HCT116 (cell line): ENCODE measurements around the gene SLC19A1. TPM values are rescaled to one million over a fixed set of nuclear protein-coding genes. Genes with fewer than 3 reads are reported as not detected.

Experiments used
- ATAC-seq: fragments of 200-7000 bp; cut with Tn5 transposase; 2 replicates; pipeline ENCODE4 v1.9.1; 2020; ENCODE audit warnings: mild to moderate bottlenecking, moderate library complexity
- BruUV-seq: library from RNA; stranded (reverse); fragments of 400-500 nt; replicated peaks from 2 replicates; lab custom pipeline; 2021; lab: Mats Ljungman, UMichigan
- CTCF ChIA-PET: fragments of 300-600 bp; sonication (Branson Sonifier 250); formaldehyde crosslinking; loops from one replicate; lab custom pipeline; 2021; ENCODE audit warnings: antibody characterized with exemption; lab: Charles Lee
- POLR2A ChIA-PET: fragments of 300-600, 350-600 bp; sonication (Branson Sonifier 250); formaldehyde crosslinking; loops from one replicate; lab custom pipeline; 2021; ENCODE audit warnings: antibody characterized with exemption; lab: Charles Lee
- RAD21 ChIA-PET, 2 experiments: fragments of 300-600 bp; sonication (Branson Sonifier 250); formaldehyde crosslinking; loops; one replicate each; lab custom pipeline; 2023; ENCODE audit warnings: low total read pairs in 2 of 2; ENCODE audit not compliant: uncharacterized antibody in 2 of 2, unreplicated experiment in 2 of 2, low non-redundant PET in 1 of 2; lab: Charles Lee
- DNase-seq: peaks from one replicate; pipeline ENCODE4 v3.0.0-alpha.2; 2010; ENCODE audit warnings: low read depth, low spot score
- H2AFZ ChIP-seq: fragments of 200-600 bp; shearing (Covaris generic), sonication (generic); 2 replicates; pipeline ENCODE4 v1.6.1; 2017; ENCODE audit warnings: low read depth, mixed run types, mixed read lengths, antibody characterized with exemption, low read length; ENCODE audit not compliant: poor library complexity, severe bottlenecking
- H3K27ac ChIP-seq: 2 replicates; pipeline ENCODE4 v1.5.1; 2012; ENCODE audit warnings: low read depth, low read length
- H3K27me3 ChIP-seq: fragments of 200-600 bp; sonication (generic); 2 replicates; pipeline ENCODE4 v1.6.1; 2016; ENCODE audit warnings: mixed run types, low read length, mixed read lengths; ENCODE audit not compliant: insufficient read depth
- H3K36me3 ChIP-seq, 2 experiments: fragments of 200-500 bp in 1 of 2; fragments of 200-600 bp in 1 of 2; sonication (Bioruptor generic) in 1 of 2; sonication (generic) in 1 of 2; 2 replicates each; pipeline versions ENCODE4 v1.5.1 to v1.6.1; 2014 to 2016; ENCODE audit warnings: low read length in 2 of 2, inconsistent platforms in 1 of 2, mixed read lengths in 1 of 2, mixed run types in 1 of 2; ENCODE audit not compliant: insufficient read depth in 2 of 2, control insufficient read depth in 1 of 2
- H3K4me1 ChIP-seq, 2 experiments: fragments of 200-600 bp in 1 of 2; sonication (generic) in 1 of 2; 2 replicates each; pipeline versions ENCODE4 v1.5.1 to v1.6.1; 2012 to 2017; ENCODE audit warnings: low read length in 2 of 2, inconsistent platforms in 1 of 2, mild to moderate bottlenecking in 1 of 2, mixed read lengths in 1 of 2, mixed run types in 1 of 2, moderate library complexity in 1 of 2; ENCODE audit not compliant: insufficient read depth in 2 of 2, control insufficient read depth in 1 of 2
- H3K4me2 ChIP-seq: fragments of 200-600 bp; sonication (generic); 2 replicates; pipeline ENCODE4 v1.6.1; 2017; ENCODE audit warnings: mixed run types, low read length, mixed read lengths
- H3K4me3 ChIP-seq, 2 experiments: fragments of 200-600 bp in 1 of 2; sonication (generic) in 1 of 2; replicated peaks in 1 of 2; 2 replicates each; pipeline ENCODE4 v1.5.1; 2011 to 2016; ENCODE audit warnings: low read length in 2 of 2, control low read depth in 1 of 2, low read depth in 1 of 2, mild to moderate bottlenecking in 1 of 2, mixed read lengths in 1 of 2, mixed run types in 1 of 2
- H3K79me2 ChIP-seq: fragments of 200-600 bp; sonication (generic); 2 replicates; pipeline ENCODE4 v1.6.1; 2017; ENCODE audit warnings: mild to moderate bottlenecking, mixed run types, low read length, moderate library complexity, mixed read lengths; ENCODE audit not compliant: insufficient read depth
- H3K9ac ChIP-seq: fragments of 200-600 bp; sonication (generic); 2 replicates; pipeline ENCODE4 v1.6.1; 2016; ENCODE audit warnings: low read length, mixed read lengths
- H3K9me2 ChIP-seq: fragments of 200-600 bp; sonication (generic), shearing (Covaris generic); 2 replicates; pipeline ENCODE4 v1.6.1; 2017; ENCODE audit warnings: mixed run types, mild to moderate bottlenecking, moderate library complexity; ENCODE audit not compliant: insufficient read depth
- H3K9me3 ChIP-seq, 2 experiments: fragments of 200-500 bp in 1 of 2; fragments of 200-600 bp in 1 of 2; sonication (Bioruptor generic) in 1 of 2; sonication (generic) in 1 of 2; 2 replicates each; pipeline ENCODE4 v1.6.1; 2014 to 2017; ENCODE audit warnings: low read length in 2 of 2, mixed read lengths in 2 of 2, inconsistent platforms in 1 of 2, low read depth in 1 of 2, mild to moderate bottlenecking in 1 of 2, mixed run types in 1 of 2, moderate library complexity in 1 of 2; ENCODE audit not compliant: control insufficient read depth in 1 of 2, insufficient read depth in 1 of 2
- H4K20me1 ChIP-seq: fragments of 200-600 bp; sonication (generic), shearing (Covaris generic); 2 replicates; pipeline ENCODE4 v1.6.1; 2017; ENCODE audit warnings: mixed run types, mild to moderate bottlenecking, moderate library complexity; ENCODE audit not compliant: insufficient read depth
- CEBPB ChIP-seq: IDR thresholded peaks from 2 replicates; pipeline ENCODE4 v1.6.1; 2012; ENCODE audit warnings: low read depth
- FOSL1 ChIP-seq: IDR thresholded peaks from 2 replicates; pipeline ENCODE4 v1.6.1; 2012; ENCODE audit warnings: low read depth
- POLR2AphosphoS5 ChIP-seq: IDR thresholded peaks from 2 replicates; pipeline ENCODE4 v1.6.1; 2011; ENCODE audit warnings: mild to moderate bottlenecking, low read depth, low read length, moderate library complexity
- SRF ChIP-seq: IDR thresholded peaks from 2 replicates; pipeline ENCODE4 v1.6.1; 2012; ENCODE audit warnings: low read depth
- YY1 ChIP-seq: IDR thresholded peaks from 2 replicates; pipeline ENCODE4 v1.6.1; 2011; ENCODE audit warnings: low read length, low read depth, moderate library complexity, mild to moderate bottlenecking; ENCODE audit not compliant: insufficient replicate concordance; ENCODE audit errors: extremely low read depth
- ZFX ChIP-seq: fragments of 450-650 bp; IDR thresholded peaks from 2 replicates; pipeline ENCODE4 v1.6.1; 2017
- intact Hi-C: fragments of 100-400 bp; cut with micrococcal nuclease; formaldehyde crosslinking; loops from 2 replicates; pipeline ENCODE4 v1.10.0; 2022
- total RNA-seq: library from RNA; stranded (reverse); gene quantifications from one replicate; pipeline ENCODE4 v1.2.1, GENCODE V29; 2021; ENCODE audit not compliant: unreplicated experiment
- TF ChIP-seq, protein P1 (sequence below): IDR thresholded peaks from 2 replicates; pipeline ENCODE4 v1.6.1; 2012
- TF ChIP-seq, protein P2 (sequence below): IDR thresholded peaks from 2 replicates; pipeline ENCODE4 v1.6.1; 2011; ENCODE audit warnings: mild to moderate bottlenecking, low read length, moderate library complexity; ENCODE audit not compliant: insufficient replicate concordance; ENCODE audit errors: extremely low read depth

SLC19A1 gene
- total RNA-seq, 1 experiment from 2014 or later: 50.2 TPM

DNA sequence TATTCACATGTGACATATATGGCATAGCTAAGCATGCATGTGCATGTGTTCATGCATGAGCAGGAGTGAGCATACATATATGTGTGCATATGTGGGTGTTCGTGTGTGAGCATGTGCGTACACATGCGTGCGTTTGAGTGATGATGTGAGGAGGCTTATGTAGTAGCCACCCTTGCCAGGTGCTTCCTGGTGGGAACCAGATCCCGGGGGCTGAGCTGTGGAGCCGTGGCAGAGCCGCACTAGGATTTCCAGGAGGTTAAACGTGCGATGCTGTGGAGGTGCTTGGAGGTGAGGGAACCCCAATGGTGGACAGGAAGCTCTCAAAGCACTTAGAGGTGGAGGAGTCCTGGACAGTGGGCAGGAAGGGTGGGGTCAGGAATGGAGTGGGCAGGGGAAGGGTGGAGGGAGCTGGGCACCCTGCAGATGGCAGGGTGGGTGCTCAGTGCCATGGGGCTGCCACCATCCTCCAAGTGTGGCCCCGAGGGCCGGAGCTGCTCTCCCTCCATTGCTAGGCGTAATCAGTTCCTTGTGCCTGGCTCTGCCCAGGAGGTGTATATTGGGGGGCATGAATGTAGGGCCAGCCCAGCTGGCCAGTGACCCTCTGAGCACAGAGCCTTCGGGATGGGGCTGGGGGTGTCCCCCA is 88.8 kb downstream of the SLC19A1 start:
- Histone ChIP-seq H4K20me1 (no peaks in the 10 kb centered on the region), H3K36me3 (no peaks in the 10 kb centered on the region), H3K27ac (no peak overlapping the region), H3K9me2 (no peaks in the 10 kb centered on the region), H3K4me3 (no peak overlapping the region), H3K4me1 (no peaks in the 10 kb centered on the region), H3K4me2 (no peak overlapping the region), H3K79me2 (peaks cover 21% of the 10 kb centered on the region; the same call in 1 of the 2 replicates), H3K27me3 (no peaks in the 10 kb centered on the region), H3K9me3 (peaks cover 0 to 11% of the 10 kb centered on the region in 2 experiments; a peak in 1 of 4 replicates), H3K9ac (no peak overlapping the region), H2AFZ (no peak overlapping the region)
- DNase-seq: no peak
- TF ChIP-seq CEBPB: no peak
- TF ChIP-seq ZFX: no peak
- TF ChIP-seq SRF: no peak
- TF ChIP-seq, protein P1, sequence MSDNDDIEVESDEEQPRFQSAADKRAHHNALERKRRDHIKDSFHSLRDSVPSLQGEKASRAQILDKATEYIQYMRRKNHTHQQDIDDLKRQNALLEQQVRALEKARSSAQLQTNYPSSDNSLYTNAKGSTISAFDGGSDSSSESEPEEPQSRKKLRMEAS: no peak
- no peak for TF ChIP-seq YY1
- no peak for TF ChIP-seq FOSL1
- TF ChIP-seq, protein P2, sequence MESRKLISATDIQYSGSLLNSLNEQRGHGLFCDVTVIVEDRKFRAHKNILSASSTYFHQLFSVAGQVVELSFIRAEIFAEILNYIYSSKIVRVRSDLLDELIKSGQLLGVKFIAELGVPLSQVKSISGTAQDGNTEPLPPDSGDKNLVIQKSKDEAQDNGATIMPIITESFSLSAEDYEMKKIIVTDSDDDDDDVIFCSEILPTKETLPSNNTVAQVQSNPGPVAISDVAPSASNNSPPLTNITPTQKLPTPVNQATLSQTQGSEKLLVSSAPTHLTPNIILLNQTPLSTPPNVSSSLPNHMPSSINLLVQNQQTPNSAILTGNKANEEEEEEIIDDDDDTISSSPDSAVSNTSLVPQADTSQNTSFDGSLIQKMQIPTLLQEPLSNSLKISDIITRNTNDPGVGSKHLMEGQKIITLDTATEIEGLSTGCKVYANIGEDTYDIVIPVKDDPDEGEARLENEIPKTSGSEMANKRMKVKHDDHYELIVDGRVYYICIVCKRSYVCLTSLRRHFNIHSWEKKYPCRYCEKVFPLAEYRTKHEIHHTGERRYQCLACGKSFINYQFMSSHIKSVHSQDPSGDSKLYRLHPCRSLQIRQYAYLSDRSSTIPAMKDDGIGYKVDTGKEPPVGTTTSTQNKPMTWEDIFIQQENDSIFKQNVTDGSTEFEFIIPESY: no peak
- TF ChIP-seq POLR2AphosphoS5: no peak
- ChIA-PET POLR2A (no interaction called here), RAD21 (no interaction called here), CTCF (no interaction called here)
- no TSS peak for BruUV-seq
- no peak for ATAC-seq
- intact Hi-C loops: no loop called here
